Ramos (cell line): Measurements from ENCODE around the gene ZNF438.
"Not testable (repeated sequence)": the region's sequence is repeated elsewhere in the genome, so short reads cannot be mapped to it uniquely, and the experiment has no call there.

Source experiments
- in situ Hi-C: fragments of 300-500 bp; cut with MboI; formaldehyde crosslinking; loops from one replicate; pipeline ENCODE4 v1.14.3; 2022; ENCODE audit warnings: low sequenced_read_pairs; ENCODE audit not compliant: unreplicated experiment

The ZNF438 gene

GRCh38 chr10:31055573-31056251 lies 24.0 kb upstream of the ZNF438 start:
- in situ Hi-C loops, result no loop called here

GRCh38 chr10:31051703-31052102 lies 20.0 kb upstream of the ZNF438 start:
- in situ Hi-C loops, result no loop called here

GRCh38 chr10:31042670-31043069 lies 11.0 kb upstream of the ZNF438 start:
- in situ Hi-C loops, result no loop called here

DNA sequence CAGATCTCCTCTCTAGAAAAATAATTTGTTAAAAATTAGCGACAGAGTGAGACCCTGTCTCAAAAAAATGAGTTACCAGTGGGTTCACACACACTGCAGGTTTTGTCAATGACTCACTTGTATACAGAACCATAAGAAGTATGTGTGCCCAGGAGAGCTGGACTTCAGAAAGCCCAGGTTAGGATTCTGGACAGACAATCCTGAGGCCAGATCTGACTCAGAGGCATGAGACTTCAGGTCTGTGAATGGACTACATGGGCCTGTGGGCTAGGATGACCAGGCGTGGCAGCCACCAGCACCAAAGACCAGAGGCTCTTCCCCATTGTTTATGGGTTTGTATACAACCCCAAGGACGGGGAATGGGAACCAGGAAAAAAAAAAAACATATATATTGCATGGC lies 9.3 kb upstream of the ZNF438 start:
- in situ Hi-C loops, result no loop called here

DNA sequence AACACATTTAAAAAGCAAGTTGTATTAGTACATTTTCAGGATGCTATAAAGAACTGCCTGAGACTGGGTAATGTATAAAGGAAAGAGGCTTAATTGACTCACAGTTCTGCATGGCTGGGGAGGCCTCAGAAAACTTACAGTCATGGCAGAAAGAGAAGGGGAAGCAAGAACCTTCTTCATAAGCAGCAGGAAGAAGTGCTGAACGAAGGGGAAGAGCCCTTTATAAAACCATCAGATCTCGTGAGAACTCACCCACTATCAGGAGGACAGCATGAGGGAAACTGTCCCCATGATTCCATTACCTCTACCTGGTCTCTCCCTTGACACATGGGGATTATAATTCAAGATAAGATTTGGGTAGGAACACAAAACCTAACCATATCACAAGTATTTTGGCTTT lies 7.3 kb upstream of the ZNF438 start:
- in situ Hi-C loops, result not testable (repeated sequence)

DNA sequence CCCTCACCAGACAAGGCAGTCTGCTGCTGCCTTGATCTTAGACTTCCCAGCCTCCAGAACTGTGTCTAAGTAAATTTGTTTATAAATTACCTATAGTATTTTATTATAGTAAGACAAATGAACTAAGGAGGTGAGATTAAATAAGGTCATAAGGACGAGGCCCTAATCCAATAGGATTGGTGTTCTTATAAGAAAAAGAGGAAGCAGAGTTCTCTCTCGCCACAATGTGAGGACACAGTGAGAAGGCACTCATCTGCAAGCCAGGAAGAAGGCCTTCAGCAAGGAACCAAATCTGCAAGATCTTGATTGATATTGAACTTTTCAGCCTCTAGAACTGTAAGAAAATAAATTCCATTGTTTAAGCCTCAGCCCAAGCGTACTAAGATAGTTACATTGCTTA lies 6.1 kb upstream of the ZNF438 start:
- in situ Hi-C loops, result no loop called here

DNA sequence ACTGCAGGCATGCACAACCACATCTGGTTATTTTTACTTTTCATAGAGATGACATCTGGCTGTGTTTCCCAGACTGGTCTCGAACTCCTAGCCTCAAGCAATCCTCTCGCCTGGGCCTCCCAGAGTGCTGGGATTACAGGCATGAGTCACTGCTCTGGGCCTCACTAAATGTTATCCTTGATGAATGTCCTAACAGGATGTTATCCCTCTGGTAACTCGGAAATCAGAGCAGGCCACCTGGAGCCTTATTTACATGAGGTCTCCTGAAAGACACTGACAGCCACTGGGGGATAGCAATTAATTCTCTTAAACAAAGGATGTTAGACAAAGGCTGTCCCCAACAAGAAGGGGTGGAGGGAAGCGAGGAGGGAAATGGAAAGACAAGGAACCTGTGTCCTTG lies 4.5 kb upstream of the ZNF438 start:
- in situ Hi-C loops, result no loop called here

- in situ Hi-C loops, result no loop called here
Observed at GRCh38 chr10:31035266-31035798, 3.7 kb upstream of the ZNF438 start.

DNA sequence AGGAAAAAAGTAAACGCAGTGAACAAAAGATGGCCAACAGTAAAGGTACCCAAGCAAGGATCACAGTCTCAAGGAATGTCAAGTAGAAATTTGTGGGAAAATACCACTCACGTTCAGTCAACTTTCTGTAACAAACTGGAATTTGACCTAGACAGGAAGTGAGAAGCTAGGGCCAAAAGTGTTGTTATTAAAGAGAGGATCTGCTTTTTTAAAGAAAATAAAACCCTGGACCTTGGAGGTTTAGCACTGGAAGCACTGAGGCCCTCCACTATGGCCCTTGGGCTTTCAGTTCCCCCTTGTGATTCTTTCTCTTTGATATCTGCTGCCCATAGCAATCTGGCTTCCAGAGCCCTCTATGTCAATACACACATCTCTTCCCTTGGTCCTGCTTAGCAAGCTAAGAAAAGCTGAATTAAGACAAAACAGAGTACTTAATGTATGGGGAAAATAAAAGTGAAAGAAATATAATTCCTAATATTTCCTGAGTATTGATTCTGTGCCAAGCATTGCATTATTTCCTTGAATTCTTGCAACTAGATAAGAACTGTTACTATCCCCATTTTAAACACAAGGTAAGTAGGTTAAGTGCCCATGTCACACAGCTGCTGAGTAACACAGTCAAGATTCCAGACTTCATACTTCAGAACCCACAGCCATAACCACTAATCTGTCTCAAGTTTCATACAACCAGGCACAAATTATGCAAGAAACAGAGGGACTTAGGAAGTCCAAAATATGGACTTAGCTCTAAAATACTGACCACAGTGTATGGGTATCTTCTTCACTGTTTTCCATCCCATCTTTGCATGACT lies 2.6 kb upstream of the ZNF438 start:
- in situ Hi-C loops, result no loop called here

DNA sequence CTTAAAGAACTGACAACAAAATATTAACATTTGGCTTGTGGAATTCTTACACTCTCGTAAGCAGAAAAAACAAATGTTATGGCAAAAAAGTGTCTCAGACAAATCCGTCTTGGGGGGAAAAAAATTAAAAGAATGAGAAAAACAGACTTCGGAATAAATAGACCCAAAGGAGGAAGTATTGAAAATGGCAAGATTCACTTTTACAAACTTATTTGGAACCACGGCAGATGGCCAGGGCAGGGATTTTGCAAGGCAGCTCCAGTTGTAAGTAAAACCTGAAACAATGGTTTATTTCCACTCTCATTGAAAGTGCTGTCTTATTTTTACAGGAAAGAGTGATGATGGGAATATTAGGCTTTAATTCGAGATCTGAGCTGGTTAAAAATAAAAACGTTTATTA lies 1.5 kb upstream of the ZNF438 start:
- in situ Hi-C loops, result no loop called here

DNA sequence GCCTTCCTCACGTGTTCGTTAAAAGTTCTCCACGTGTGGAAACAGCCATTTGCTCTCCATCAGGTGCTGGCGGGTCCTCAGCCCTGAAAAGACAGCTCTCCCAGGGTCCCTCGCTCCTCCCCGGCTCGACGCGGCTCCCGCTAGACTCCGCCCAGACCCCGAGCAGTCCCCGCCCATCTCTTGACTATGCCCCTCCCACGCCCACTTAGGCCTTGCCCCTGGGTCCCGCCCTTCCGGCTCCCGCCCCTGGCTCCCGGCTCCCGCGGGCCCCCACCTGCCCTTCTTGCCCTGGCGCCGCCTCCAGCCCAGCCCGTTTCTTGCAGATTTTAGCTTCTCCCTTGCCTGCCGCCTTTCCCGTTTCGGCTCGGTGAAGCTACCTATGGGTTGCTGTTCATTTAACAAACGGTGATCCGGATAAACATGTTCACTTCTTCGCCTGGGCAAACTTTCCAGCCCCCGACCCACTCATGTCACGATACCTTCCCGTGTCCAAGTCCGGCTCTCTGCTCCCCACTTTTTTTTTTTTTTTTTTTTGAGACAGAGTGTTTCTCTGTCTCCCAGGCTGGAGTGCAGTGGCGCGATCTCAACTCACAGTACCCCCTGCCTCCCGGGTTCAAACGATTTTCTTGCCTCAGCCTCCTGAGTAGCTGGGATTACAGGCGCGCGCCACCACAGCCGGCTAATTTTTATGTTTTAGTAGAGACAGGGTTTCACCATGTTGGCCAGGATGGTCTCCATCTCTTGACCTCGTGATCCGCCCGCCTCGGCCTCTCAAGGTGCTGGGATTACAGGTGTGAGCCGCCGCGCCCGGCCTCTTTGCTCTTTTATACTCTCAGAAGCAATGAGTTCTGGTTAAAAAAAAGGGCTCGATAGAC lies 830 bp upstream of the ZNF438 start:
- in situ Hi-C loops, result no loop called here

- in situ Hi-C loops, result no loop called here
Observed at GRCh38 chr10:31031205-31031557, 484 bp downstream of the ZNF438 start.

GRCh38 chr10:31030800-31031199 lies 865 bp downstream of the ZNF438 start:
- in situ Hi-C loops, result no loop called here

DNA sequence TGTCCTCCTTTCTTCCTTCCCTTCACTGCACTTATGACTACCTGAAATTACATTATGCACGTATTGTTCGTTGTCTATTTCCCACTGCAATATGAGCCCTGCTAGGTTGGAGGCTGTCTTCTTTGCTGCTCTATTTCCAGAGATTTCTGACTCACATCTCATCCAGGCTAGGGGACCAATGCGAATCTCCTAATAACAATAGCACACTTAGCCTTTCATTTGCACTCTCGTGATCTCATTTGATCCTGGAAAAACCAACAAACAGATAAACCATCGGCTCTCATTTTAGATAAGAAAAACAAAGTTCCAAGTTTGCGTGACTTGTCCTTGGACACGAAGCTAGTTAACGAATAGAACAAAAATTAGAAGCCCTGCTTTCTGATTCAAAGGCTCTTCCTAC lies 1.4 kb downstream of the ZNF438 start:
- in situ Hi-C loops, result no loop called here

DNA sequence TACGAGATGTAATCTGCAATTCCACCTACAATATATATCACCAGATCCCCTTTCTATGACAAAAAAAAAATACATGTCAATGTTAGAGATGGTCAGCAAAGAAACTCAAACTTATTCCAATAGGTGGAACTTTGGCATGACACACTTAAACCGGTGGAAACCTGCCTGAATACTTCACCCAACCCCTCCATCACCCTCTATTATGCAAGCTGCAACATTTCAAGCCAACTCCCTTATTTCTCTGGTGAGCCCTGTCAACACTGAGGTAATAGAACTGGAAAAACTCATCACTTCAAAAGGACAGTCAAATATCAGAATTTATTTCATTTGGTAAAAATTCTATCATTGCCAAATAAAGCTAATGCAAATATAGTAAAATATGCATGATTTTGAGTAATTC lies 3.6 kb downstream of the ZNF438 start:
- in situ Hi-C loops, result no loop called here

- in situ Hi-C loops, result not testable (repeated sequence)
Observed at GRCh38 chr10:31026279-31026678, 5.4 kb downstream of the ZNF438 start.

GRCh38 chr10:31025142-31025541 lies 6.5 kb downstream of the ZNF438 start:
- in situ Hi-C loops, result no loop called here

DNA sequence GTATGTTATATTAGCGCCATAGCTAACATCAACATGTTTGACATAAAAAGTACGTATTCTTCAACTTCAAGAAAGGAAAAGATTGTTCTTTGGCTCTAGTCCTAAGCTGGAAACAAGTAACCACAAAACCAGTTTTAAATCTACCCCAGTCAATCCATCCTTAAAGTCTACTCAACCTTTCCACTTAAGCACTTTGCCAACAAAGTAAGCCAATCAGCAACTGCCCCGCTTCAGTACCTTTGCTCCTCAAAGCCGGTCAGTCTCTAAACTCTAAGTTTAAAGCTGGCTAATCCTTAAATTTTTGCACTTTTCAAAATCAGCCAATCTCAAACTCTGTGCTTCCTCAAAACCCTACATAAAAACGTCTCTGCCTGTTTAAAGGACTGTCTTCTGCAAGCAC lies 8.1 kb downstream of the ZNF438 start:
- in situ Hi-C loops, result no loop called here

DNA sequence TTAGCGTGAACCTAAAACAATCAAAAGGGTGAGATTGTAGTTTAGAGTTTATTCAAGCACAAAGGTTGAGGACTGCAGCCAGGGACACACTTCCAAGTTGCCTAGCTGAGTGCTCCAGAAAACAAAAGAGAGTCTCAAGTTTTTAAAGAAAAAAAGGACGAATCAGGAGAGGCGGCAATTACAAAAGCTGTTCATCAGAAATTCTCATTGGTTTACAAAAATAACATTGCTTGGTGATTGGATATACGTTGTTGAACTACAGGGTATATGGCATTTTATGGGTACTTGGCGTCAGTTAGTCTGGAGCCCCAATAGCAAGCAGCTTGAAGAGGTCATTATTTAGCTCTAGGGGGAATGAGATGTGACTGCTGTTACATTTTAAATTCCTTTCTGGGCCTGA lies 11.5 kb downstream of the ZNF438 start:
- in situ Hi-C loops, result no loop called here

DNA sequence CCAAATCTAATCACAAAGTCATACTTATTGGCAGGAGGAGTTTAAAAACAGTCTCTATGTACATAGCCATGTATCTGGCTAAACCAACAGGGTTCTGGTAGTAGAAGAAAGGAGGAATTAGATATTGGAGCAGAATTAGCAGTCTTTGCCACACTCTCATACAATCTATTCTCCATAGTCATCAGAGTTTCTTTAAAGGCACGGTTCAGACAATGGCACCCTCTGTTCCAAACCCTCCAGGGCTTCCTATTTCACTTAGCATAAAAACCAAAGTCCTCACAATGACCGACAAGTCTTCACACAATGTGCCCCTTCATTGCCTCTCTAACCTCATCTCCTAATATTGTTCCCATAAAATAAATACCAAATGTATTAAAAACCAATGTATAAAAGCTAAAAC lies 12.7 kb downstream of the ZNF438 start:
- in situ Hi-C loops, result no loop called here

DNA sequence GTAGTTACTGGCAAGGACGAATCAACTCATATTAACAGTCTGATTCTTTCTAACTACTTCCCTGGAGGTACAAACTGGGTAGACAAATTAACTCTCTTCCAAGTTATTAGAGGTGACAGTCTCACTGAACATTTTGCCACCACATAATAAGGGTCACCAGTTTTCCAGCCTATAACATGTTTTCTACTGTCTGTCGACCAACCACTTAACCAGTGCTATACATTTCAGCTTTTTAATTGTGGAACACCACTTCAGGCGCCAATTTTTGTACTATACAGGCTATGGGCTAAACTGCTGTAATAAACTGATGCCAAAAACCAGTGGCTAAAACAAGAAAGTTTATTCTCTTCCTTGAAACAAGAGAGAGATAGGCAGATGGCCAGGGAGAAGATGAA lies 13.3 kb downstream of the ZNF438 start:
- in situ Hi-C loops, result no loop called here
